Liver (tissue), 3 donors: ENCODE results near the gene RAB6A.

Source experiments
- CTCF ChIP-seq: fragments of 150-350 bp; IDR thresholded peaks from 2 replicates; pipeline ENCODE4 v1.5.1; 2017; ENCODE audit warnings: improper control_type of control experiment, low read depth, low read length; ENCODE audit not compliant: missing input control
- GABPA ChIP-seq, 2 donors: IDR thresholded peaks in 1 of 2; conservative IDR thresholded peaks in 1 of 2; 2 replicates each; pipeline ENCODE4 v1.6.1; 2016; ENCODE audit warnings: antibody characterized with exemption in 2 of 2, mild to moderate bottlenecking in 1 of 2, moderate library complexity in 1 of 2
- donor health status: healthy.
- donor health status: healthy.

- TF ChIP-seq CTCF, result no peak
- no peak for TF ChIP-seq GABPA (IDR thresholded peaks at IDR 0.05 in 1 of 2, conservative IDR thresholded peaks at IDR 0.05 in 1 of 2)
Observed at GRCh38 chr11:73705053-73705452, 55.8 kb downstream of the RAB6A start.
